ENCODE results near the gene KRT33A. TPM values are rescaled to one million over a fixed set of nuclear protein-coding genes. Genes with fewer than 3 reads are reported as not detected.

KRT33A gene
- total RNA-seq, 1 donor from 2014 or later: not detected

DNA sequence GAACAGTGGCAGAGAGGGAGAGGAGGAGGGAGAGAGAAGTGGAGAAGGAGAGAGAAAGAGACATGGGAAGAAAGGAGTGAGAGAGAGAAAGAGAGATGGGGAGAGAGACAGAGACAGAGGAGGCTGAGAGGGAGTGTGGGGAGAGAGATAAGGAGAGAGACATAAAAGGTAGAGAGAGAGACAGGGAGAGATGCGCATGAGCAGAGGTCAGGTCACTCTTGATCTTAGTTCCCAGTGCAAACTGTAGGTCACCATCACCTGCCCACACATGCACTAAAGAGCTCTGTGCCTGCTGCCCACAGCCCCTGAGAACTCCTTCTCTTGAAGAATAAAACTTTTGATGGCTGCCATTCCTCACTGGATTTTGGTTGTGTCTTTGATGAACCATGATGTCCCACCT lies 14.9 kb downstream of the KRT33A start:
- TF ChIP-seq, protein P1, sequence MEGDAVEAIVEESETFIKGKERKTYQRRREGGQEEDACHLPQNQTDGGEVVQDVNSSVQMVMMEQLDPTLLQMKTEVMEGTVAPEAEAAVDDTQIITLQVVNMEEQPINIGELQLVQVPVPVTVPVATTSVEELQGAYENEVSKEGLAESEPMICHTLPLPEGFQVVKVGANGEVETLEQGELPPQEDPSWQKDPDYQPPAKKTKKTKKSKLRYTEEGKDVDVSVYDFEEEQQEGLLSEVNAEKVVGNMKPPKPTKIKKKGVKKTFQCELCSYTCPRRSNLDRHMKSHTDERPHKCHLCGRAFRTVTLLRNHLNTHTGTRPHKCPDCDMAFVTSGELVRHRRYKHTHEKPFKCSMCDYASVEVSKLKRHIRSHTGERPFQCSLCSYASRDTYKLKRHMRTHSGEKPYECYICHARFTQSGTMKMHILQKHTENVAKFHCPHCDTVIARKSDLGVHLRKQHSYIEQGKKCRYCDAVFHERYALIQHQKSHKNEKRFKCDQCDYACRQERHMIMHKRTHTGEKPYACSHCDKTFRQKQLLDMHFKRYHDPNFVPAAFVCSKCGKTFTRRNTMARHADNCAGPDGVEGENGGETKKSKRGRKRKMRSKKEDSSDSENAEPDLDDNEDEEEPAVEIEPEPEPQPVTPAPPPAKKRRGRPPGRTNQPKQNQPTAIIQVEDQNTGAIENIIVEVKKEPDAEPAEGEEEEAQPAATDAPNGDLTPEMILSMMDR (IDR thresholded peaks at IDR 0.05): no peak

DNA sequence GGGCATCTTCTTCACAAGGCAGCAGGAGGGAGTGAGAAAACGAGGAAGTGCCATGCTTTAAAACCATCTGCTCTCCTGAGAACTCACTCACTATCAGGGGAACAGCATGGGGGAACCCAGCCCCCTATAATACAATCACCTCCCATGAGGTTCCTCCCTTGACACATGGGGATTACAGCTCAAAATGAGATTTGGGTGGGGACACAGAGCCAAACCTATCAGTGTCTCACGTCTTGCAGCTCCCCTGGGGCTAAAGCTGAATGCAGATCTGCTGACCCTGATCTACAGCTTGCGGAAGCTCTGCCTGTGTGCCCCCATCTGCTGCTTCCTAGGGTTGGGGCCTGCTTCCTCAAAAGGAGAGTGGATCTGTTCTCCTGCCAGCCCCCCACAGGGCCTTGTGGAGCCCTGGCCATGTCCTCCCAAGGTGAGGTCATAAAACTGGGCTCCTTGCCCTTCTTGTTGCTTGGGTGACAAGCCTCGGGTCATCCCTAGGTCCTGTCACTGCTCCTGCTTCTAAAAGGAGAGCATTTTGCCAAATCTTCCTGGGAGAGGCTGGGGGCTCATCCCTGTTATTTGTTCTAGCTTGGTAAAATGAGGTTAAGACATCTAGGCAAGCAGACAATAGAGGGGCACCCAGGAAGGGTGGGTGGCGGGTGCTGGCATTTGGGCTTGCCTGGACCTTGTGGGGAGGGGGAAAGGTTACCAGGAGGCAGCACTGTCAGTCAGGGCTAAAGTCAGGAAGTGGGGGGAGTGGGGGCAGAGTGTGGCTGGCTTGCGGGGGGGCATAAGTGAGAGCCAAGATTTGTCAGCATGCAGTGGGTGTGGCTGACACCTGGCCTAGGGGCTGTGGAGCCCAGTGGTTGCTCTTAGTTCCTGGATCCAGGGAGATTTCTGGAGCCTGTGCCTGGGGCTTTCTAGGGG lies 16.0 kb downstream of the KRT33A start:
- H3K36me3 ChIP-seq: no peaks in the 10 kb centered on the region
- no peak for DNase-seq
- ATAC-seq: no peak
- no peaks in the 10 kb centered on the region for H3K27me3 ChIP-seq (ENCODE audit: low read depth)
- H3K9me3 ChIP-seq: no peaks in the 10 kb centered on the region
- no peak overlapping the region for H3K4me3 ChIP-seq
- H3K4me1 ChIP-seq: peaks cover 13% of the 10 kb centered on the region
- TF ChIP-seq, protein P1 (IDR thresholded peaks at IDR 0.05): no peak
- H3K27ac ChIP-seq: no peak overlapping the region
- intact Hi-C loops (cut with DNase I): no loop called here

More for the DNA sequence above, 14.9 kb downstream of the KRT33A start:
- no peaks in the 10 kb centered on the region for H3K27me3 ChIP-seq (ENCODE audit: low read depth)
- peaks cover 24% of the 10 kb centered on the region for H3K4me1 ChIP-seq
- ATAC-seq (no peak), DNase-seq (no peak)
- no peak overlapping the region for H3K4me3 ChIP-seq
- H3K36me3 ChIP-seq: no peaks in the 10 kb centered on the region
- intact Hi-C loops (cut with DNase I): no loop called here
- no peak overlapping the region for H3K27ac ChIP-seq
- H3K9me3 ChIP-seq: no peaks in the 10 kb centered on the region

GRCh38 chr17:41333836-41334235 lies 16.8 kb downstream of the KRT33A start:
- DNase-seq: no peak
- H3K9me3 ChIP-seq: no peaks in the 10 kb centered on the region

GRCh38 chr17:41333098-41333497 lies 17.5 kb downstream of the KRT33A start:
- no peak overlapping the region for H3K27ac ChIP-seq
- H3K9me3 ChIP-seq: no peaks in the 10 kb centered on the region
- DNase-seq: no peak
- H3K4me3 ChIP-seq: no peak overlapping the region
- TF ChIP-seq, protein P1 (IDR thresholded peaks at IDR 0.05): no peak
- intact Hi-C loops (cut with DNase I): no loop called here
- H3K27me3 ChIP-seq (ENCODE audit: low read depth): no peaks in the 10 kb centered on the region
- H3K36me3 ChIP-seq: no peaks in the 10 kb centered on the region
- H3K4me1 ChIP-seq: no peaks in the 10 kb centered on the region
- ATAC-seq: no peak

More at GRCh38 chr17:41333836-41334235, 16.8 kb downstream of the KRT33A start:
- no peak for ATAC-seq
- Histone ChIP-seq H3K36me3 (no peaks in the 10 kb centered on the region), H3K27ac (no peak overlapping the region), H3K27me3 (ENCODE audit: low read depth) (no peaks in the 10 kb centered on the region), H3K4me1 (peaks cover 5% of the 10 kb centered on the region), H3K4me3 (no peak overlapping the region)
- TF ChIP-seq, protein P1 (IDR thresholded peaks at IDR 0.05): no peak
- intact Hi-C loops (cut with DNase I): no loop called here

DNA sequence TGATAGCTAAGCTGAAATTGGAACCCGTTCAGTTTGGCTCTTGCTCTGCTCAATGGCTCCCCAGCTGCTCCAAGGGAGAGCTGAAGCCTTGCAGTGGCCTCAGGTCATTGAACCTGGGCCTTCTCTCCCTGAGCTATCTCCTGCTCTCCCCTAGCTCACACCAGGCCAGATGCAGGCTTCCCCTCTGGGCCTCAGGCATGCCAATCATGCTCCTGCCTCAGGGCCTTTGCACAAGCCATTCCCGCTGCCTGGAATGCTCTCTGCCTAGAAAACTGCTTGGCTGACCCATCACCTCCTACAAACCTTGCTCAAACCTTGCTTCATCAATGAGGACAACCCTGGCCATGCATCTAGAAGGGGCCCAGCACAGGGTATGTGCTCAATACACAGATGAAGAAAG lies 18.4 kb downstream of the KRT33A start:
- intact Hi-C loops (cut with DNase I): no loop called here
- no peak for ATAC-seq
- TF ChIP-seq, protein P1 (IDR thresholded peaks at IDR 0.05): no peak

More for the DNA sequence above, 18.4 kb downstream of the KRT33A start:
- H3K36me3 ChIP-seq: no peaks in the 10 kb centered on the region
- no peak overlapping the region for H3K27ac ChIP-seq
- H3K4me1 ChIP-seq: no peaks in the 10 kb centered on the region
- DNase-seq: no peak
- H3K9me3 ChIP-seq: no peaks in the 10 kb centered on the region
- no peaks in the 10 kb centered on the region for H3K27me3 ChIP-seq (ENCODE audit: low read depth)
- no peak overlapping the region for H3K4me3 ChIP-seq
